ENCODE results near the gene ARFGAP1.

Gene ARFGAP1

GRCh38 chr20:63268256-63268655, 4.4 kb upstream of the ARFGAP1 start:
- no peak for TF ChIP-seq CTCF (IDR thresholded peaks at IDR 0.05; ENCODE audit: borderline replicate concordance, extremely low read depth, low read length, poor library complexity, severe bottlenecking)
- TF ChIP-seq EZH2 (IDR thresholded peaks at IDR 0.05; ENCODE audit: borderline replicate concordance, low read depth, low read length, severe bottlenecking): no peak
- ATAC-seq (ENCODE audit: insufficient read depth, low read depth) (no peak), DNase-seq (no peak)
- no peaks in the 10 kb centered on the region for H3K36me3 ChIP-seq (ENCODE audit: insufficient read depth, low read length)
- peaks cover 9% of the 10 kb centered on the region for H3K27me3 ChIP-seq (ENCODE audit: insufficient read depth, low read length, poor library complexity)
- H3K4me2 ChIP-seq (ENCODE audit: insufficient read depth, low read length): no peak overlapping the region
- H3K9me3 ChIP-seq (ENCODE audit: insufficient read depth, low read length, severe bottlenecking): no peaks in the 10 kb centered on the region
- no peak overlapping the region for H3K4me3 ChIP-seq (ENCODE audit: low read depth in 1 of 2, low read length in 2 of 2)
- H3K4me1 ChIP-seq (ENCODE audit: insufficient read depth, low read length): peaks cover 11% of the 10 kb centered on the region
- H2AFZ ChIP-seq (ENCODE audit: low read depth, low read length): no peak overlapping the region
- H3K9ac ChIP-seq (ENCODE audit: low read depth, low read length): no peak overlapping the region
- peaks cover 7% of the 10 kb centered on the region for H3K79me2 ChIP-seq (ENCODE audit: insufficient read depth, low read length)
- H4K20me1 ChIP-seq (ENCODE audit: insufficient read depth, low read length): peaks cover 3% of the 10 kb centered on the region; the same call in 1 of the 2 replicates
- H3K27ac ChIP-seq (ENCODE audit: low read length): no peak overlapping the region

- H4K20me1 ChIP-seq (ENCODE audit: insufficient read depth, low read length): peaks cover 9% of the 10 kb centered on the region
- no peak overlapping the region for H3K4me3 ChIP-seq (ENCODE audit: low read depth in 1 of 2, low read length in 2 of 2)
- no peak overlapping the region for H3K27ac ChIP-seq (ENCODE audit: low read length)
- TF ChIP-seq CTCF (IDR thresholded peaks at IDR 0.05; ENCODE audit: borderline replicate concordance, extremely low read depth, low read length, poor library complexity, severe bottlenecking) (no peak), EZH2 (IDR thresholded peaks at IDR 0.05; ENCODE audit: borderline replicate concordance, low read depth, low read length, severe bottlenecking) (no peak)
- peaks cover 9% of the 10 kb centered on the region for H3K27me3 ChIP-seq (ENCODE audit: insufficient read depth, low read length, poor library complexity)
- H3K36me3 ChIP-seq (ENCODE audit: insufficient read depth, low read length): no peaks in the 10 kb centered on the region
- H3K9ac ChIP-seq (ENCODE audit: low read depth, low read length): no peak overlapping the region
- peaks cover 17% of the 10 kb centered on the region for H3K4me1 ChIP-seq (ENCODE audit: insufficient read depth, low read length)
- no peaks in the 10 kb centered on the region for H3K9me3 ChIP-seq (ENCODE audit: insufficient read depth, low read length, severe bottlenecking)
- no peak overlapping the region for H3K4me2 ChIP-seq (ENCODE audit: insufficient read depth, low read length)
- H2AFZ ChIP-seq (ENCODE audit: low read depth, low read length): no peak overlapping the region
- H3K79me2 ChIP-seq (ENCODE audit: insufficient read depth, low read length): peaks cover 13% of the 10 kb centered on the region
- ATAC-seq (ENCODE audit: insufficient read depth, low read depth) (no peak), DNase-seq (no peak)
Observed at GRCh38 chr20:63268671-63269439, 3.8 kb upstream of the ARFGAP1 start.

- Histone ChIP-seq H3K9me3 (ENCODE audit: insufficient read depth, low read length, severe bottlenecking) (no peaks in the 10 kb centered on the region), H3K9ac (ENCODE audit: low read depth, low read length) (no peak overlapping the region), H2AFZ (ENCODE audit: low read depth, low read length) (no peak overlapping the region), H4K20me1 (ENCODE audit: insufficient read depth, low read length) (peaks cover 15% of the 10 kb centered on the region), H3K4me3 (ENCODE audit: low read depth in 1 of 2, low read length in 2 of 2) (no peak overlapping the region), H3K27ac (ENCODE audit: low read length) (no peak overlapping the region), H3K36me3 (ENCODE audit: insufficient read depth, low read length) (no peaks in the 10 kb centered on the region), H3K4me1 (ENCODE audit: insufficient read depth, low read length) (peaks cover 25% of the 10 kb centered on the region), H3K4me2 (ENCODE audit: insufficient read depth, low read length) (no peak overlapping the region), H3K27me3 (ENCODE audit: insufficient read depth, low read length, poor library complexity) (peaks cover 9% of the 10 kb centered on the region), H3K79me2 (ENCODE audit: insufficient read depth, low read length) (peaks cover 21% of the 10 kb centered on the region)
- no peak for ATAC-seq (ENCODE audit: insufficient read depth, low read depth)
- DNase-seq: no peak
- no peak for TF ChIP-seq EZH2 (IDR thresholded peaks at IDR 0.05; ENCODE audit: borderline replicate concordance, low read depth, low read length, severe bottlenecking)
- no peak for TF ChIP-seq CTCF (IDR thresholded peaks at IDR 0.05; ENCODE audit: borderline replicate concordance, extremely low read depth, low read length, poor library complexity, severe bottlenecking)
Observed at GRCh38 chr20:63269724-63270123, 2.9 kb upstream of the ARFGAP1 start.

All from DND-41 (cell line).